ENCODE data around the gene PRPF8. TPM values are rescaled to one million over a fixed set of nuclear protein-coding genes. Genes with fewer than 3 reads are reported as not detected.
A peak's percentile ranks its signal among the peaks of the same experiment; 100 is the strongest.

Gene PRPF8
- total RNA-seq, 2 donors from 2014 or later, result 348 to 422 TPM

GRCh38 chr17:1639549-1640180 is 45.0 kb downstream of the PRPF8 start:
- Mint-ChIP-seq H3K4me3 (no peak overlapping the region), H3K27me3 (no peaks in the 10 kb centered on the region), H3K36me3 (no peaks in the 10 kb centered on the region), H3K27ac (no peak overlapping the region), H3K9me3 (no peaks in the 10 kb centered on the region), H3K4me1 (ENCODE audit: low read depth in 2 of 2) (peaks cover 8 to 11% of the 10 kb centered on the region in 2 donors)
- DNase-seq (ENCODE audit: low spot score) (no peak), ATAC-seq (no peak)

GRCh38 chr17:1638624-1639300 is 45.9 kb downstream of the PRPF8 start:
- Mint-ChIP-seq H3K27ac (no peak overlapping the region), H3K4me3 (no peak overlapping the region), H3K36me3 (no peaks in the 10 kb centered on the region), H3K27me3 (no peaks in the 10 kb centered on the region), H3K9me3 (no peaks in the 10 kb centered on the region), H3K4me1 (ENCODE audit: low read depth in 2 of 2) (peaks cover 0 to 3% of the 10 kb centered on the region in 2 donors)
- DNase-seq (ENCODE audit: low spot score) (no peak), ATAC-seq (no peak)

GRCh38 chr17:1638171-1638590 is 46.5 kb downstream of the PRPF8 start:
- Mint-ChIP-seq H3K27ac (no peak overlapping the region), H3K27me3 (no peaks in the 10 kb centered on the region), H3K4me3 (no peak overlapping the region), H3K36me3 (no peaks in the 10 kb centered on the region), H3K4me1 (ENCODE audit: low read depth in 2 of 2) (peaks cover 0 to 3% of the 10 kb centered on the region in 2 donors), H3K9me3 (no peaks in the 10 kb centered on the region)
- no peak for DNase-seq (ENCODE audit: low spot score)
- no peak for ATAC-seq

GRCh38 chr17:1636732-1637285 is 47.9 kb downstream of the PRPF8 start:
- Mint-ChIP-seq H3K4me1 (ENCODE audit: low read depth in 2 of 2) (peaks cover 0 to 3% of the 10 kb centered on the region in 2 donors), H3K4me3 (no peak overlapping the region), H3K36me3 (no peaks in the 10 kb centered on the region)

GRCh38 chr17:1635675-1636465 is 48.8 kb downstream of the PRPF8 start:
- Mint-ChIP-seq H3K27ac (no peak overlapping the region), H3K4me1 (ENCODE audit: low read depth in 2 of 2) (peaks cover 0 to 4% of the 10 kb centered on the region in 2 donors), H3K27me3 (peaks cover 3 to 7% of the 10 kb centered on the region in 2 donors), H3K9me3 (no peaks in the 10 kb centered on the region), H3K4me3 (no peak overlapping the region), H3K36me3 (no peaks in the 10 kb centered on the region)
- no peak for ATAC-seq
- DNase-seq (ENCODE audit: low spot score), result no peak

More at GRCh38 chr17:1636732-1637285, 47.9 kb downstream of the PRPF8 start:
- no peak overlapping the region for H3K27ac Mint-ChIP-seq
- H3K27me3 Mint-ChIP-seq, result peaks cover under 1 to 2% of the 10 kb centered on the region in 2 donors
- ATAC-seq, result no peak
- DNase-seq (ENCODE audit: low spot score), result no peak
- no peaks in the 10 kb centered on the region for H3K9me3 Mint-ChIP-seq

- Mint-ChIP-seq H3K4me1 (ENCODE audit: low read depth in 2 of 2) (peaks cover 4 to 6% of the 10 kb centered on the region in 2 donors), H3K4me3 (no peak overlapping the region), H3K27me3 (peaks cover 3 to 7% of the 10 kb centered on the region in 2 donors), H3K27ac (no peak overlapping the region), H3K36me3 (no peaks in the 10 kb centered on the region), H3K9me3 (no peaks in the 10 kb centered on the region)
- DNase-seq (ENCODE audit: low spot score) (no peak), ATAC-seq (no peak)
These were observed 49.6 kb downstream of the PRPF8 start for GRCh38 chr17:1634841-1635650.

- DNase-seq (ENCODE audit: low spot score), result no peak
- Mint-ChIP-seq H3K4me1 (ENCODE audit: low read depth in 2 of 2) (peaks cover 12 to 14% of the 10 kb centered on the region in 2 donors), H3K4me3 (peak overlapping the region; percentile 77), H3K27me3 (peaks cover 7 to 11% of the 10 kb centered on the region in 2 donors), H3K36me3 (no peaks in the 10 kb centered on the region), H3K9me3 (no peaks in the 10 kb centered on the region), H3K27ac (peak overlapping the region; percentile 9 to 21)
- no peak for ATAC-seq
These were observed 54.0 kb downstream of the PRPF8 start for GRCh38 chr17:1630662-1631061.

- H3K4me1 Mint-ChIP-seq (ENCODE audit: low read depth in 2 of 2), result peaks cover 12 to 14% of the 10 kb centered on the region in 2 donors
- peak overlapping the region in 1 of 2 donors; percentile 9 for H3K27ac Mint-ChIP-seq
- peak overlapping the region; percentile 77 for H3K4me3 Mint-ChIP-seq
- H3K27me3 Mint-ChIP-seq, result peaks cover 7 to 11% of the 10 kb centered on the region in 2 donors
- DNase-seq (ENCODE audit: low spot score), result peak; percentile 85
- H3K36me3 Mint-ChIP-seq, result no peaks in the 10 kb centered on the region
- H3K9me3 Mint-ChIP-seq, result no peaks in the 10 kb centered on the region
- ATAC-seq, result peak; percentile 48 to 60
These were observed 55.0 kb downstream of the PRPF8 start for GRCh38 chr17:1629504-1630310.

GRCh38 chr17:1628856-1629503 is 55.7 kb downstream of the PRPF8 start:
- Mint-ChIP-seq H3K27ac (peak overlapping the region; percentile 56 to 81), H3K36me3 (no peaks in the 10 kb centered on the region), H3K9me3 (no peaks in the 10 kb centered on the region), H3K4me3 (peak overlapping the region; percentile 87), H3K27me3 (peaks cover 7 to 11% of the 10 kb centered on the region in 2 donors), H3K4me1 (ENCODE audit: low read depth in 2 of 2) (peaks cover 12 to 14% of the 10 kb centered on the region in 2 donors)
- peak; percentile 91 to 92 for ATAC-seq
- peak; percentile 93 for DNase-seq (ENCODE audit: low spot score)

- peak within 1 kb of the TSS; percentile 87 for H3K4me3 Mint-ChIP-seq
- H3K27me3 Mint-ChIP-seq, result peaks cover 7 to 11% of the 10 kb centered on the region in 2 donors
- DNase-seq (ENCODE audit: low spot score), result peak; percentile 86
- peak; percentile 86 to 89 for ATAC-seq
- peaks cover 12 to 14% of the 10 kb centered on the region in 2 donors for H3K4me1 Mint-ChIP-seq (ENCODE audit: low read depth in 2 of 2)
- peak within 1 kb of the TSS; percentile 56 to 81 for H3K27ac Mint-ChIP-seq
- H3K36me3 Mint-ChIP-seq, result no peaks in the 10 kb centered on the region
- no peaks in the 10 kb centered on the region for H3K9me3 Mint-ChIP-seq
These were observed 56.4 kb downstream of the PRPF8 start, which contains the start of gene SLC43A2 for GRCh38 chr17:1627982-1628855. TSS of gene SLC43A2 (minus strand) at chr17:1628834. CDS start at chr17:1627874, 960 bp downstream.
